ENCODE data around the gene ZNF511.

Gene ZNF511

GRCh38 chr10:133261726-133262325 lies 46.9 kb upstream of the ZNF511 start:
- TF ChIP-seq TEAD4 (IDR thresholded peaks at IDR 0.05) (0 out of 2 replicates have a peak, but pooled peaks have one; percentile 4), ZBTB7A (IDR thresholded peaks at IDR 0.05; ENCODE audit: low read depth) (peak; percentile 83; the same call in 1 of the 2 replicates), MAX (IDR thresholded peaks at IDR 0.05) (peak; percentile 43), CREB1 (IDR thresholded peaks at IDR 0.05; ENCODE audit: low read depth) (no peak), EGR1 (IDR thresholded peaks at IDR 0.05) (peak; percentile 78), CEBPB (IDR thresholded peaks at IDR 0.05) (no peak), YY1 (IDR thresholded peaks at IDR 0.05; ENCODE audit: low read depth) (peak; percentile 79; the same call in 1 of the 2 replicates), FOXM1 (IDR thresholded peaks at IDR 0.05; ENCODE audit: borderline replicate concordance, low read depth) (0 out of 2 replicates have a peak, but pooled peaks have one; percentile 32), TCF12 (IDR thresholded peaks at IDR 0.05; ENCODE audit: low read depth) (no peak; the same call in 1 of the 2 replicates)

- TF ChIP-seq TEAD4 (IDR thresholded peaks at IDR 0.05) (no peak), YY1 (IDR thresholded peaks at IDR 0.05; ENCODE audit: low read depth) (no peak), NFIC (IDR thresholded peaks at IDR 0.05) (no peak)
These were observed 46.0 kb upstream of the ZNF511 start for GRCh38 chr10:133262696-133263095.

GRCh38 chr10:133263674-133264073 lies 45.0 kb upstream of the ZNF511 start:
- TF ChIP-seq TEAD4 (IDR thresholded peaks at IDR 0.05), result no peak
- TF ChIP-seq TCF12 (IDR thresholded peaks at IDR 0.05; ENCODE audit: low read depth), result no peak
- TF ChIP-seq RAD21 (IDR thresholded peaks at IDR 0.05; ENCODE audit: low read depth), result no peak
- no peak for TF ChIP-seq ZBTB7A (IDR thresholded peaks at IDR 0.05; ENCODE audit: low read depth)
- no peak for TF ChIP-seq CEBPB (IDR thresholded peaks at IDR 0.05)
- TF ChIP-seq CREB1 (IDR thresholded peaks at IDR 0.05; ENCODE audit: low read depth), result no peak
- no peak for TF ChIP-seq FOXM1 (IDR thresholded peaks at IDR 0.05; ENCODE audit: borderline replicate concordance, low read depth)
- TF ChIP-seq MAX (IDR thresholded peaks at IDR 0.05), result no peak
- TF ChIP-seq EP300 (IDR thresholded peaks at IDR 0.05; ENCODE audit: borderline replicate concordance), result no peak
- TF ChIP-seq TAF1 (IDR thresholded peaks at IDR 0.05; ENCODE audit: low read depth), result no peak
- TF ChIP-seq EGR1 (IDR thresholded peaks at IDR 0.05), result no peak
- TF ChIP-seq USF1 (IDR thresholded peaks at IDR 0.05), result no peak
- TF ChIP-seq YY1 (IDR thresholded peaks at IDR 0.05; ENCODE audit: low read depth), result no peak

GRCh38 chr10:133264461-133264860 lies 44.3 kb upstream of the ZNF511 start:
- TF ChIP-seq TEAD4 (IDR thresholded peaks at IDR 0.05) (no peak), MAX (IDR thresholded peaks at IDR 0.05) (no peak), CEBPB (IDR thresholded peaks at IDR 0.05) (no peak), TCF12 (IDR thresholded peaks at IDR 0.05; ENCODE audit: low read depth) (no peak), CREB1 (IDR thresholded peaks at IDR 0.05; ENCODE audit: low read depth) (no peak), REST (IDR thresholded peaks at IDR 0.05; ENCODE audit: low read depth) (no peak), EP300 (IDR thresholded peaks at IDR 0.05; ENCODE audit: borderline replicate concordance) (no peak), ZBTB7A (IDR thresholded peaks at IDR 0.05; ENCODE audit: low read depth) (no peak), USF1 (IDR thresholded peaks at IDR 0.05) (no peak), EGR1 (IDR thresholded peaks at IDR 0.05) (no peak), RAD21 (IDR thresholded peaks at IDR 0.05; ENCODE audit: low read depth) (no peak), FOXM1 (IDR thresholded peaks at IDR 0.05; ENCODE audit: borderline replicate concordance, low read depth) (no peak), TAF1 (IDR thresholded peaks at IDR 0.05; ENCODE audit: low read depth) (no peak), NFIC (IDR thresholded peaks at IDR 0.05) (no peak), YY1 (IDR thresholded peaks at IDR 0.05; ENCODE audit: low read depth) (no peak)

GRCh38 chr10:133266056-133266795 lies 42.5 kb upstream of the ZNF511 start:
- TF ChIP-seq FOXM1 (IDR thresholded peaks at IDR 0.05; ENCODE audit: borderline replicate concordance, low read depth) (no peak), NFIC (IDR thresholded peaks at IDR 0.05) (no peak), MAX (IDR thresholded peaks at IDR 0.05) (no peak), TEAD4 (IDR thresholded peaks at IDR 0.05) (no peak), ZBTB7A (IDR thresholded peaks at IDR 0.05; ENCODE audit: low read depth) (no peak), TAF1 (IDR thresholded peaks at IDR 0.05; ENCODE audit: low read depth) (no peak), CREB1 (IDR thresholded peaks at IDR 0.05; ENCODE audit: low read depth) (no peak), REST (IDR thresholded peaks at IDR 0.05; ENCODE audit: low read depth) (no peak), RAD21 (IDR thresholded peaks at IDR 0.05; ENCODE audit: low read depth) (no peak), USF1 (IDR thresholded peaks at IDR 0.05) (no peak), CEBPB (IDR thresholded peaks at IDR 0.05) (no peak), TCF12 (IDR thresholded peaks at IDR 0.05; ENCODE audit: low read depth) (no peak)
